AG09309 (cell line): ENCODE results near the gene TEPSIN.

Source experiments
- DNase-seq: peaks from one replicate; pipeline ENCODE4 v3.0.0-alpha.2; 2010; ENCODE audit warnings: low read depth
- H3K4me3 ChIP-seq: 2 replicates; pipeline ENCODE4 v1.5.1; 2011; ENCODE audit warnings: mild to moderate bottlenecking, low read depth, low read length, moderate library complexity; ENCODE audit not compliant: control insufficient read depth
- CTCF ChIP-seq: IDR thresholded peaks from 2 replicates; pipeline ENCODE4 v1.5.1; 2011; ENCODE audit warnings: mild to moderate bottlenecking, low read depth, low read length, inconsistent platforms; ENCODE audit not compliant: insufficient read depth, control insufficient read depth; ENCODE audit errors: missing control alignments

The TEPSIN gene

GRCh38 chr17:81254955-81255717 lies 16.3 kb upstream of the TEPSIN start:
- no peak overlapping the region for H3K4me3 ChIP-seq
- peak; percentile 49 for TF ChIP-seq CTCF
- no peak for DNase-seq

GRCh38 chr17:81253358-81254131 lies 14.7 kb upstream of the TEPSIN start:
- no peak overlapping the region for H3K4me3 ChIP-seq
- DNase-seq, result no peak
- TF ChIP-seq CTCF, result peak; percentile 70

GRCh38 chr17:81252987-81253329 lies 14.1 kb upstream of the TEPSIN start:
- no peak for DNase-seq
- no peak for TF ChIP-seq CTCF
- H3K4me3 ChIP-seq, result no peak overlapping the region

- H3K4me3 ChIP-seq, result no peak overlapping the region
- no peak for DNase-seq
- TF ChIP-seq CTCF, result no peak
These were observed 13.6 kb upstream of the TEPSIN start for GRCh38 chr17:81252326-81252986.

- no peak for DNase-seq
- no peak for TF ChIP-seq CTCF
- H3K4me3 ChIP-seq, result no peak overlapping the region
These were observed 12.9 kb upstream of the TEPSIN start for GRCh38 chr17:81251709-81252301.

- no peak for DNase-seq
- TF ChIP-seq CTCF, result no peak
- no peak overlapping the region for H3K4me3 ChIP-seq
These were observed 12.3 kb upstream of the TEPSIN start for GRCh38 chr17:81251094-81251708.
